ENCODE measurements around the gene CLCN1.
A peak's percentile ranks its signal among the peaks of the same experiment; 100 is the strongest.

The CLCN1 gene

DNA sequence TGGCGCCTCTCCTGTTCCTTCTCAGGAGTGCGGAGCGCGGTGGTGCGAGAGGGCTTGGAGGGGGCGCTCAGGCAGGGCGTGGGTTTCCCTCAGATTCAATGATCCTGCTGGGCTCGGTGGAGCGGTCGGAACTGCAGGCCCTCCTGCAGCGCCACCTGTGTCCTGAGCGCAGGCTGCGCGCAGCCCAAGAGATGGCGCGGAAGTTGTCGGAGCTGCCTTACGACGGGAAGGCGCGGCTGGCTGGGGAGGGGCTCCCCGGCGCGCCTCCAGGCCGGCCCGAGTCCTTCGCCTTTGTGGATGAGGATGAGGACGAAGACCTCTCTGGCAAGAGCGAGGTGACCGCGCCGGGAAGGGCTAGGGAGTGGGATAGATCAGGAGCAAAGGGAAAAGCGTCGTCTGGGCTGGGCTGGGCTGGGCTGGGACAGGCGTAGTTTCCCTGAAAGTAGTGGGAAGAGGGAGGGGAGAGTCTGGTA, 29.6 kb downstream of the CLCN1 start:
- peak; percentile 28 for DNase-seq (ENCODE audit: low read depth)
- peak; percentile 46 for TF ChIP-seq CTCF (IDR thresholded peaks at IDR 0.05; ENCODE audit: low read length, missing control alignments)
- H3K4me3 ChIP-seq (replicated peaks; ENCODE audit: low read depth, low read length): no peak overlapping the region

- no peak for TF ChIP-seq CTCF (IDR thresholded peaks at IDR 0.05; ENCODE audit: low read length, missing control alignments)
- no peak for DNase-seq (ENCODE audit: low read depth)
- no peak overlapping the region for H3K4me3 ChIP-seq (replicated peaks; ENCODE audit: low read depth, low read length)
Measured at GRCh38 chr7:143346018-143346417, 30.1 kb downstream of the CLCN1 start.

DNA sequence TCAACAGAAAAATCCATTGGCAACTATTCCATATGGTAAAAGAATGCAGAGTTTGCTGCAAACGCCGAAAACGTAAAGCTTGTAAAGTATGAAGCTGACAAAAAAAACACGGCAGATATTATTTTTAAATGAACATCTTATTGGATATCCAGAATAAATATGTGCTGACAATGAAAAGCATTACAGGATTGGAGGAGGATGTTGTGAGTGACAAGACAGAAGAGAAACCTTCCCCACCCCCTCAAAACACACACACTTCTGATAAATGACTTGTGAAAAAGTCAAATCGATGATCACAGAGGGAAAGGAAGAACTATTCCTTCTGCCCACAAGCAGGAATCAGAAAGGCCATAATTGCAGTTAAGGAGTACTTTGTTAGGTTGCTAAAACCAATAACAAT, 32.0 kb downstream of the CLCN1 start:
- no peak overlapping the region for H3K4me3 ChIP-seq (replicated peaks; ENCODE audit: low read depth, low read length)
- TF ChIP-seq CTCF (IDR thresholded peaks at IDR 0.05; ENCODE audit: low read length, missing control alignments): no peak
- no peak for DNase-seq (ENCODE audit: low read depth)

DNA sequence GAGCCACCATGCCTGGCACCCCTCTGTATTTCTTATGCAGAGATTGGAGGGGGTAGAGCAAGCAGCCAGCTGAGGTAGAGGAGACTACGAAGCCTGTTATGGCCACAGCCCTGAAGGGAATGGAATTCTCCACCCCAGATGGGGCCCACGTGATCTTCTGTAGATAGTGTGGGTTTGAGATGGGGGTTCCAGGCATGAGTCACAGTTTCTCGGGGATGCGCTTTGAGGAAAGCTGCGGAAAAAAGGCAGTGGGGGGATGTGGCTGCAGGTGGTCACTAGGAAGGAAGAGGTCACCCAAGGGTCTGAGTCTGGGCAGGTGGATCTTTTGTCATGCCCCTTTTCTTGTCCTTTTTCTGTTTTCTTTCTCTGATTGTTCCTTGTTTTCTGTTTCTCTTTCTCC, 35.1 kb downstream of the CLCN1 start:
- DNase-seq (ENCODE audit: low read depth): no peak
- no peak overlapping the region for H3K4me3 ChIP-seq (replicated peaks; ENCODE audit: low read depth, low read length)
- no peak for TF ChIP-seq CTCF (IDR thresholded peaks at IDR 0.05; ENCODE audit: low read length, missing control alignments)

GRCh38 chr7:143351574-143351973, 35.7 kb downstream of the CLCN1 start:
- DNase-seq (ENCODE audit: low read depth): no peak
- no peak for TF ChIP-seq CTCF (IDR thresholded peaks at IDR 0.05; ENCODE audit: low read length, missing control alignments)
- H3K4me3 ChIP-seq (replicated peaks; ENCODE audit: low read depth, low read length): no peak overlapping the region

GRCh38 chr7:143352531-143353002, 36.7 kb downstream of the CLCN1 start:
- DNase-seq (ENCODE audit: low read depth): no peak
- H3K4me3 ChIP-seq (replicated peaks; ENCODE audit: low read depth, low read length): no peak overlapping the region
- no peak for TF ChIP-seq CTCF (IDR thresholded peaks at IDR 0.05; ENCODE audit: low read length, missing control alignments)

- no peak overlapping the region for H3K4me3 ChIP-seq (replicated peaks; ENCODE audit: low read depth, low read length)
- no peak for DNase-seq (ENCODE audit: low read depth)
- TF ChIP-seq CTCF (IDR thresholded peaks at IDR 0.05; ENCODE audit: low read length, missing control alignments): no peak
Measured at GRCh38 chr7:143354376-143354775, 38.5 kb downstream of the CLCN1 start.
